HEK293 (cell line): Measurements from ENCODE around the gene MSRB3.

Source experiments
- CTCF ChIA-PET: fragments of 350-600 bp; formaldehyde crosslinking; extraction: SDS; loops from one replicate; lab custom pipeline; 2021; ENCODE audit warnings: antibody characterized with exemption; lab: Yijun Ruan, JAX
- POLR2A ChIA-PET: fragments of 300-600 bp; formaldehyde crosslinking; extraction: SDS; loops from one replicate; lab custom pipeline; 2020; ENCODE audit warnings: antibody characterized with exemption, inconsistent platforms; lab: Yijun Ruan, JAX
- H3K27ac ChIP-seq: fragments of 200-500 bp; sonication (Bioruptor generic); 2 replicates; pipeline ENCODE4 v1.5.1; 2014; ENCODE audit warnings: low read depth, low read length, control low read depth, inconsistent platforms; ENCODE audit errors: extremely low read depth
- H3K36me3 ChIP-seq, 2 experiments: fragments of 200-500 bp in 1 of 2; sonication (Bioruptor generic) in 1 of 2; 1 replicate in 1 of 2; 2 replicates in 1 of 2; pipeline ENCODE4 v1.5.1; 2014 to 2017; ENCODE audit warnings: inconsistent platforms in 2 of 2, low read length in 2 of 2; ENCODE audit not compliant: control insufficient read depth in 2 of 2, insufficient read depth in 1 of 2
- H3K4me1 ChIP-seq: fragments of 200-500 bp; sonication (Bioruptor generic); 2 replicates; pipeline ENCODE4 v1.5.1; 2014; ENCODE audit warnings: mild to moderate bottlenecking, low read length, inconsistent platforms; ENCODE audit not compliant: control insufficient read depth, insufficient read depth
- H3K4me3 ChIP-seq: 2 replicates; pipeline ENCODE4 v1.5.1; 2011; ENCODE audit warnings: low read depth, mild to moderate bottlenecking, control low read depth, low read length, moderate library complexity
- H3K9me3 ChIP-seq: fragments of 200-500 bp; sonication (Bioruptor generic); 2 replicates; pipeline ENCODE4 v1.5.1; 2014; ENCODE audit warnings: low read depth, low read length, inconsistent platforms; ENCODE audit not compliant: control insufficient read depth, insufficient read depth
- GLIS2 ChIP-seq: fragments of 450-650 bp; formaldehyde crosslinking; IDR thresholded peaks from 2 replicates; pipeline ENCODE4 v1.5.1; 2016; ENCODE audit warnings: missing biosample characterization, missing genetic modification characterization
- HOXD13 ChIP-seq: sonication (generic); formaldehyde crosslinking; IDR thresholded peaks from 2 replicates; pipeline ENCODE4 v1.8.0; 2022; ENCODE audit warnings: missing genetic modification reagents, borderline replicate concordance
- IKZF3 ChIP-seq: fragments of 450-650 bp; IDR thresholded peaks from 2 replicates; pipeline ENCODE4 v1.5.0; 2018; ENCODE audit warnings: missing biosample characterization, mild to moderate bottlenecking, missing genetic modification characterization, moderate library complexity
- KLF17 ChIP-seq: fragments of 450-650 bp; formaldehyde crosslinking; IDR thresholded peaks from 2 replicates; pipeline ENCODE4 v1.5.1; 2016; ENCODE audit warnings: missing biosample characterization, missing genetic modification characterization
- TCF7L2 ChIP-seq: IDR thresholded peaks from 2 replicates; pipeline ENCODE4 v1.6.1; 2011; ENCODE audit warnings: low read depth, mild to moderate bottlenecking, inconsistent platforms, low read length, moderate library complexity, borderline replicate concordance
- TRIM28 ChIP-seq: IDR thresholded peaks from 2 replicates; pipeline ENCODE4 v1.6.1; 2011; ENCODE audit warnings: low read length, control low read depth, borderline replicate concordance
- WT1 ChIP-seq: fragments of 450-650 bp; formaldehyde crosslinking; IDR thresholded peaks from 2 replicates; pipeline ENCODE4 v1.5.1; 2016; ENCODE audit warnings: missing biosample characterization, missing genetic modification characterization
- YY2 ChIP-seq: fragments of 450-650 bp; formaldehyde crosslinking; IDR thresholded peaks from 2 replicates; pipeline ENCODE4 v1.5.1; 2016; ENCODE audit warnings: missing biosample characterization, missing genetic modification characterization
- ZBTB10 ChIP-seq: fragments of 450-650 bp; formaldehyde crosslinking; IDR thresholded peaks from 2 replicates; pipeline ENCODE4 v1.5.1; 2016; ENCODE audit warnings: missing biosample characterization, missing genetic modification characterization
- ZBTB17 ChIP-seq: fragments of 450-650 bp; formaldehyde crosslinking; IDR thresholded peaks from 2 replicates; pipeline ENCODE4 v1.5.1; 2016; ENCODE audit warnings: missing biosample characterization, missing genetic modification characterization
- ZNF121 ChIP-seq: fragments of 450-650 bp; formaldehyde crosslinking; IDR thresholded peaks from 2 replicates; pipeline ENCODE4 v1.5.1; 2016; ENCODE audit warnings: missing biosample characterization, missing genetic modification characterization
- ZNF132 ChIP-seq: fragments of 450-650 bp; formaldehyde crosslinking; IDR thresholded peaks from 2 replicates; pipeline ENCODE4 v1.5.1; 2017; ENCODE audit warnings: missing biosample characterization, missing genetic modification characterization, borderline replicate concordance
- ZNF169 ChIP-seq: fragments of 450-650 bp; formaldehyde crosslinking; IDR thresholded peaks from 2 replicates; pipeline ENCODE4 v1.5.1; 2016; ENCODE audit warnings: missing biosample characterization, missing genetic modification characterization
- ZNF214 ChIP-seq: fragments of 450-650 bp; formaldehyde crosslinking; IDR thresholded peaks from 2 replicates; pipeline ENCODE4 v1.5.1; 2017; ENCODE audit warnings: missing biosample characterization, mild to moderate bottlenecking, missing genetic modification characterization, borderline replicate concordance
- ZNF239 ChIP-seq: fragments of 450-650 bp; formaldehyde crosslinking; IDR thresholded peaks from 2 replicates; pipeline ENCODE4 v1.5.1; 2016; ENCODE audit warnings: missing biosample characterization, missing genetic modification characterization
- ZNF341 ChIP-seq: fragments of 450-650 bp; formaldehyde crosslinking; IDR thresholded peaks from 2 replicates; pipeline ENCODE4; 2016; ENCODE audit warnings: low read depth, missing biosample characterization, missing genetic modification characterization
- ZNF391 ChIP-seq: fragments of 450-650 bp; formaldehyde crosslinking; IDR thresholded peaks from 2 replicates; pipeline ENCODE4 v1.5.1; 2016; ENCODE audit warnings: low read depth, missing biosample characterization, missing genetic modification characterization, borderline replicate concordance
- ZNF660 ChIP-seq: fragments of 450-650 bp; IDR thresholded peaks from 2 replicates; pipeline ENCODE4 v1.5.1; 2018; ENCODE audit warnings: missing biosample characterization, mild to moderate bottlenecking, missing genetic modification characterization
- ZNF843 ChIP-seq: fragments of 450-650 bp; formaldehyde crosslinking; IDR thresholded peaks from 2 replicates; pipeline ENCODE4 v1.5.1; 2016; ENCODE audit warnings: missing biosample characterization, missing genetic modification characterization
- ZSCAN5A ChIP-seq: fragments of 450-650 bp; formaldehyde crosslinking; IDR thresholded peaks from 2 replicates; pipeline ENCODE4 v1.5.1; 2016; ENCODE audit warnings: missing biosample characterization, missing genetic modification characterization

MSRB3 gene

GRCh38 chr12:65493913-65494245, 215.4 kb downstream of the MSRB3 start:
- ChIA-PET CTCF (interaction anchor here (0.9 kb wide), 1 partner anchor 25 kb away, joined by 3 read pairs; no protein-coding TSS in a partner anchor), POLR2A (no interaction called here)
- Histone ChIP-seq H3K4me1 (peaks cover 9% of the 10 kb centered on the region), H3K27ac (no peak overlapping the region), H3K4me3 (no peak overlapping the region), H3K9me3 (no peaks in the 10 kb centered on the region), H3K36me3 (no peaks in the 10 kb centered on the region)
- no peak for TF ChIP-seq ZNF169 (tag by site-specific recombination)
- TF ChIP-seq YY2 (tag by site-specific recombination), result no peak
- TF ChIP-seq ZNF391, result no peak
- no peak for TF ChIP-seq ZBTB10 (tag by site-specific recombination)
- TF ChIP-seq ZNF214 (tag by site-specific recombination), result no peak
- no peak for TF ChIP-seq IKZF3 (tag by site-specific recombination)
- no peak for TF ChIP-seq ZNF132 (tag by site-specific recombination)
- TF ChIP-seq ZNF341 (tag by site-specific recombination), result peak; percentile 35; the same call in 1 of the 2 replicates
- TF ChIP-seq GLIS2 (tag by site-specific recombination), result no peak
- no peak for TF ChIP-seq ZNF660 (tag by site-specific recombination)
- TF ChIP-seq ZNF239 (tag by site-specific recombination), result no peak
- no peak for TF ChIP-seq ZSCAN5A
- no peak for TF ChIP-seq ZNF121 (tag by site-specific recombination)
- TF ChIP-seq TRIM28, result no peak
- peak; percentile 47; the same call in 1 of the 2 replicates for TF ChIP-seq ZBTB17 (tag by site-specific recombination)
- no peak for TF ChIP-seq HOXD13
- TF ChIP-seq ZNF843, result no peak

GRCh38 chr12:65494537-65494936, 216.1 kb downstream of the MSRB3 start:
- peaks cover 9% of the 10 kb centered on the region for H3K4me1 ChIP-seq
- H3K9me3 ChIP-seq, result no peaks in the 10 kb centered on the region

More at GRCh38 chr12:65494537-65494936, 216.1 kb downstream of the MSRB3 start:
- Histone ChIP-seq H3K27ac (no peak overlapping the region), H3K4me3 (no peak overlapping the region), H3K36me3 (no peaks in the 10 kb centered on the region)
- ChIA-PET CTCF (interaction anchor here (0.9 to 1.3 kb wide), 2 partner anchors 24 to 121 kb away, joined by 3 to 4 read pairs; no protein-coding TSS in a partner anchor), POLR2A (no interaction called here)
- no peak for TF ChIP-seq WT1
- TF ChIP-seq KLF17 (tag by site-specific recombination), result peak; percentile 15; the same call in 1 of the 2 replicates
- peak; percentile 78 for TF ChIP-seq TCF7L2
